ENCODE measurements around the gene CSF3. TPM values are rescaled to one million over a fixed set of nuclear protein-coding genes. Genes with fewer than 3 reads are reported as not detected.

The CSF3 gene
- total RNA-seq, 1 experiment from 2014 or later, result not detected

DNA sequence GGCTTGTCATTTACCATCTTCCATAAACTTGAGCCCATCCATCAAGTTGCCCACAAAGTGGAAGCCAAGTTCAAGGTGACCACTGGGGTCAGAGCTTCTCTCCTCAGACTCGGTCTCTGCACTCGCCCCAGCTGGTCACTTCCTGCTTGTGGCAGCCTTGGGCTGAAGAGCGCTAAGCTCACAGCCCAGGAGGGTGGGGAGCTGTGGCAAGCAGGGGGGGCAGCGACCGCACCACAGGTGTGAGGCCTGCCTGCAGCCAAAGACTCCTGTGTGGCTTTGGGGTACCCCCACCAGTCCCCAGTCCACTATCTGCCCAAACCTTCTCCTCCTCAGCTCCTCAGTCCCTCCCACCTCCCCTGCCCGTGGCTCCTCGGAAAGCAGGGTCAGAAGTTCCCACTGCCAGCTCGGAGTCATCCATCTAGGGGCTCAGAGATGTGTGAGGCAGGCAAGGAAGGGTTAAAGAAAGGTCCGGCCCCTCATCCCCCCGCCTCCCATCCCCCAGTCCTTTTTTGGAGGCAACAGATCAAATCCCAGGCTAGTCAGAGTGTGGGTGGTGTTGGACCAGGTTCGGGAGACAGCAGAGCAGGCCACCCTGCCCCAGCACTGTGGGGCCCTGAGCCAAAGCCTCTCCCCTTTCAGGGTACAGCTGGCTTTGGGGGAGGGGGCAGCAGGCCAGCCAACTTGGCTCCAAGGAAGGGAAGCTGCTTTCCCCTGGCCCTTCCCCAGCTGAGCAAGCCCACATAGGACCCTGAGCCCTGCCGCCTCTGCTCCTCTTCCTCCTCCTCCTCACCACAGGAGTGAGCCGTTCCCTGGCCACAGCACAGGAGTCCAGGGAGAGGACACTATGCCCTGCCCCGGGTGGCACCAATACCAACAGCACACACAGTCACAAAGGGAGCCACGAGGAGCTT is 3.2 kb downstream of the CSF3 start:
- CTCF ChIA-PET, result interaction anchor here (0.5 to 1.0 kb wide), 6 partner anchors 11 to 225 kb away, joined by 3 to 6 read pairs (median 4); partner anchors contain the start of genes NR1D1 and WIPF2
- in situ Hi-C loops (cut with HindIII; ENCODE audit: low pct_unique_long_range_greater_than_20kb, low sequenced_read_pairs), result no loop called here

DNA sequence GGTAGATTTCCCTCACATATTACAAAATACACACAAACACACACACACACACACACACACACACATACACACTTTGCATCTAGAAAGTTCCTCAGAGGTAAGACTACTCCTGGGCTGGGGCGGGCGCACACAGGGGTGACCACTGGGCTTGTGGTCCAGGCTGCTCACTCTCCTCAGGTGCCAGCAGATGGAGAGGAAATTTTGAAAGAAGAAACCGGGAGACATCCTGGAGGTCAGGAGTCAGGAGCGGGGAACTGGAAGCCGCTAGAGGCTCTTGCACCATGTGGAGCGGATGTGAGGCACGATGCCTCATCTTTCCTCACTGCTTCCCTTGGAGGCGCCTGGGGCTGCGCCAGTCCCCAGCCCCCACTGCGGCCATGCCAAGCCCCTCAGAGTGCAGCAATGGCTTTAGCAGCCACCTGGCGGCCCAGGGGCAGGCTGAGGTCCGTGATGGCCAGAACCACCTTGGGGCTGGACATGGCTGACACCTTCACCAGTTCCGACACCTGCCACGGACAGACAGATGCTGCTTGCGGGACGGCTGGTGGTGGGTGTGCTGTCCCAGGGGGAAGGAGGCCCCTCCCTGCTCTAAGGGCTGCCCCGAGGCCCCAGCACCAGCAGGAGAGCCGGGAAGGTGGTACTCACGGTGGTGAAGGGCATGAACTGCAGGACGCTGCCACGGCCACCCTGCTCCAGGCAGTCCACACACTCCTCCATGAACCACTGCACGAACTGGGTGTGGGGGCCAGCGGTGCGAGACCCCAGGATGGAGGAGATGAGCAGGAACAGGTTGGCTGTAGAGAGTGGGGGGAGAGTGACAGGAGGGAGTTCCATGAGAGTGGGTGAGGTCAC is 4.1 kb downstream of the CSF3 start:
- in situ Hi-C loops (cut with HindIII; ENCODE audit: low pct_unique_long_range_greater_than_20kb, low sequenced_read_pairs), result no loop called here
- TF ChIP-seq SIN3A (IDR thresholded peaks at IDR 0.05; ENCODE audit: borderline replicate concordance, insufficient read depth, low read depth, low read length), result no peak
- TF ChIP-seq, protein P1, sequence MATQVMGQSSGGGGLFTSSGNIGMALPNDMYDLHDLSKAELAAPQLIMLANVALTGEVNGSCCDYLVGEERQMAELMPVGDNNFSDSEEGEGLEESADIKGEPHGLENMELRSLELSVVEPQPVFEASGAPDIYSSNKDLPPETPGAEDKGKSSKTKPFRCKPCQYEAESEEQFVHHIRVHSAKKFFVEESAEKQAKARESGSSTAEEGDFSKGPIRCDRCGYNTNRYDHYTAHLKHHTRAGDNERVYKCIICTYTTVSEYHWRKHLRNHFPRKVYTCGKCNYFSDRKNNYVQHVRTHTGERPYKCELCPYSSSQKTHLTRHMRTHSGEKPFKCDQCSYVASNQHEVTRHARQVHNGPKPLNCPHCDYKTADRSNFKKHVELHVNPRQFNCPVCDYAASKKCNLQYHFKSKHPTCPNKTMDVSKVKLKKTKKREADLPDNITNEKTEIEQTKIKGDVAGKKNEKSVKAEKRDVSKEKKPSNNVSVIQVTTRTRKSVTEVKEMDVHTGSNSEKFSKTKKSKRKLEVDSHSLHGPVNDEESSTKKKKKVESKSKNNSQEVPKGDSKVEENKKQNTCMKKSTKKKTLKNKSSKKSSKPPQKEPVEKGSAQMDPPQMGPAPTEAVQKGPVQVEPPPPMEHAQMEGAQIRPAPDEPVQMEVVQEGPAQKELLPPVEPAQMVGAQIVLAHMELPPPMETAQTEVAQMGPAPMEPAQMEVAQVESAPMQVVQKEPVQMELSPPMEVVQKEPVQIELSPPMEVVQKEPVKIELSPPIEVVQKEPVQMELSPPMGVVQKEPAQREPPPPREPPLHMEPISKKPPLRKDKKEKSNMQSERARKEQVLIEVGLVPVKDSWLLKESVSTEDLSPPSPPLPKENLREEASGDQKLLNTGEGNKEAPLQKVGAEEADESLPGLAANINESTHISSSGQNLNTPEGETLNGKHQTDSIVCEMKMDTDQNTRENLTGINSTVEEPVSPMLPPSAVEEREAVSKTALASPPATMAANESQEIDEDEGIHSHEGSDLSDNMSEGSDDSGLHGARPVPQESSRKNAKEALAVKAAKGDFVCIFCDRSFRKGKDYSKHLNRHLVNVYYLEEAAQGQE (IDR thresholded peaks at IDR 0.05; ENCODE audit: insufficient read depth in 1 of 2, low read depth in 2 of 2, low read length in 1 of 2), result no peak
- no peak for TF ChIP-seq POLR2AphosphoS5 (IDR thresholded peaks at IDR 0.05; ENCODE audit: low read depth, low read length)
- TF ChIP-seq, protein P2, sequence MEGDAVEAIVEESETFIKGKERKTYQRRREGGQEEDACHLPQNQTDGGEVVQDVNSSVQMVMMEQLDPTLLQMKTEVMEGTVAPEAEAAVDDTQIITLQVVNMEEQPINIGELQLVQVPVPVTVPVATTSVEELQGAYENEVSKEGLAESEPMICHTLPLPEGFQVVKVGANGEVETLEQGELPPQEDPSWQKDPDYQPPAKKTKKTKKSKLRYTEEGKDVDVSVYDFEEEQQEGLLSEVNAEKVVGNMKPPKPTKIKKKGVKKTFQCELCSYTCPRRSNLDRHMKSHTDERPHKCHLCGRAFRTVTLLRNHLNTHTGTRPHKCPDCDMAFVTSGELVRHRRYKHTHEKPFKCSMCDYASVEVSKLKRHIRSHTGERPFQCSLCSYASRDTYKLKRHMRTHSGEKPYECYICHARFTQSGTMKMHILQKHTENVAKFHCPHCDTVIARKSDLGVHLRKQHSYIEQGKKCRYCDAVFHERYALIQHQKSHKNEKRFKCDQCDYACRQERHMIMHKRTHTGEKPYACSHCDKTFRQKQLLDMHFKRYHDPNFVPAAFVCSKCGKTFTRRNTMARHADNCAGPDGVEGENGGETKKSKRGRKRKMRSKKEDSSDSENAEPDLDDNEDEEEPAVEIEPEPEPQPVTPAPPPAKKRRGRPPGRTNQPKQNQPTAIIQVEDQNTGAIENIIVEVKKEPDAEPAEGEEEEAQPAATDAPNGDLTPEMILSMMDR (IDR thresholded peaks at IDR 0.05), result no peak
- no peak for TF ChIP-seq TCF7L2 (IDR thresholded peaks at IDR 0.05; ENCODE audit: low read depth, low read length)
- Histone ChIP-seq H3K4me1 (ENCODE audit: control insufficient read depth, insufficient read depth, low read length) (peaks cover 12% of the 10 kb centered on the region), H3K36me3 (ENCODE audit: control insufficient read depth, insufficient read depth, low read length) (no peaks in the 10 kb centered on the region), H3K9me3 (ENCODE audit: control insufficient read depth, insufficient read depth, low read depth, low read length) (no peaks in the 10 kb centered on the region), H3K4me3 (ENCODE audit: low read depth in 2 of 2, low read length in 2 of 2) (no peak overlapping the region), H3K27ac (ENCODE audit: low read length) (no peak overlapping the region), H3K27me3 (ENCODE audit: control insufficient read depth, insufficient read depth, low read length) (no peaks in the 10 kb centered on the region)
- DNase-seq (ENCODE audit: low read depth, low spot score) (no peak), ATAC-seq (0 out of 2 replicates have a peak, but pooled peaks have one; percentile 36)
- ChIA-PET CTCF (interaction anchor here (0.6 to 0.9 kb wide), 3 partner anchors 12 to 180 kb away, joined by 3 to 6 read pairs (median 4); no protein-coding TSS in a partner anchor), POLR2A (interaction anchor here (1.0 kb wide), 1 partner anchor 270 kb away, joined by 4 read pairs; no protein-coding TSS in a partner anchor)
- TSS peak; percentile 89 for BruUV-seq (replicated peaks)
- intact Hi-C loops (cut with micrococcal nuclease; ENCODE audit: unreplicated experiment), result loop anchor here (10.0 kb wide), 1 partner anchor 95 kb away; no protein-coding TSS in a partner anchor

More for the DNA sequence above, 3.2 kb downstream of the CSF3 start:
- no peak overlapping the region for H3K27ac ChIP-seq (ENCODE audit: low read length)
- H3K36me3 ChIP-seq (ENCODE audit: control insufficient read depth, insufficient read depth, low read length), result no peaks in the 10 kb centered on the region
- no peaks in the 10 kb centered on the region for H3K9me3 ChIP-seq (ENCODE audit: control insufficient read depth, insufficient read depth, low read depth, low read length)
- no TSS peak for BruUV-seq (replicated peaks)
- DNase-seq (ENCODE audit: low read depth, low spot score), result no peak
- intact Hi-C loops (cut with micrococcal nuclease; ENCODE audit: unreplicated experiment), result loop anchor here (10.0 kb wide), 1 partner anchor 96 kb away; no protein-coding TSS in a partner anchor
- POLR2A ChIA-PET, result interaction anchor here (0.5 to 1.0 kb wide), 2 partner anchors 105 to 271 kb away, joined by 3 to 4 read pairs; no protein-coding TSS in a partner anchor
- no peaks in the 10 kb centered on the region for H3K27me3 ChIP-seq (ENCODE audit: control insufficient read depth, insufficient read depth, low read length)
- peaks cover 12% of the 10 kb centered on the region for H3K4me1 ChIP-seq (ENCODE audit: control insufficient read depth, insufficient read depth, low read length)
- no peak overlapping the region for H3K4me3 ChIP-seq (ENCODE audit: low read depth in 2 of 2, low read length in 2 of 2)
- no peak for TF ChIP-seq SIN3A (IDR thresholded peaks at IDR 0.05; ENCODE audit: borderline replicate concordance, insufficient read depth, low read depth, low read length)
- TF ChIP-seq TCF7L2 (IDR thresholded peaks at IDR 0.05; ENCODE audit: low read depth, low read length), result no peak
- no peak for TF ChIP-seq POLR2AphosphoS5 (IDR thresholded peaks at IDR 0.05; ENCODE audit: low read depth, low read length)
- TF ChIP-seq, protein P2 (IDR thresholded peaks at IDR 0.05), result no peak
- no peak for ATAC-seq
